K562 (cell line): ENCODE results near the gene ZC3H12A. TPM values are rescaled to one million over a fixed set of nuclear protein-coding genes. Genes with fewer than 3 reads are reported as not detected.

ENCODE experiments used
- ASH1L ChIP-seq: fragments of 450-650 bp; IDR thresholded peaks from 2 replicates; pipeline ENCODE4 v1.6.1; 2018; ENCODE audit warnings: borderline replicate concordance, mild to moderate bottlenecking, low read depth; ENCODE audit not compliant: partially characterized antibody
- CBX8 ChIP-seq: fragments of 200-600 bp; sonication (generic); IDR thresholded peaks from 2 replicates; pipeline ENCODE4 v1.6.1; 2012; ENCODE audit warnings: borderline replicate concordance, mixed run types, low read depth, mild to moderate bottlenecking, moderate library complexity, mixed read lengths, low read length, control low read depth, inconsistent platforms; ENCODE audit not compliant: poor library complexity, severe bottlenecking; ENCODE audit errors: extremely low read depth
- CREB5 ChIP-seq: fragments of 250-450 bp; sonication (Bioruptor Pico); IDR thresholded peaks from 2 replicates; pipeline ENCODE4 v1.5.0; 2020; ENCODE audit warnings: mild to moderate bottlenecking
- HNRNPK ChIP-seq: fragments of 200-400 bp; formaldehyde crosslinking; IDR thresholded peaks from one replicate; pipeline ENCODE4 v1.6.1; 2018; ENCODE audit warnings: mild to moderate bottlenecking, low read depth, low read length; ENCODE audit not compliant: poor library complexity, severe bottlenecking
- IRF2 ChIP-seq: sonication (generic); formaldehyde crosslinking; IDR thresholded peaks from 2 replicates; pipeline ENCODE4 v1.8.1; 2022; ENCODE audit warnings: mild to moderate bottlenecking, missing genetic modification reagents
- KLF10 ChIP-seq: fragments of 250-450 bp; sonication (Bioruptor Pico); IDR thresholded peaks from 2 replicates; pipeline ENCODE4 v1.6.1; 2021; ENCODE audit warnings: matching md5 sums
- SNIP1 ChIP-seq: fragments of 450-650 bp; IDR thresholded peaks from 2 replicates; pipeline ENCODE4 v1.7.1; 2017; ENCODE audit warnings: low read depth, mild to moderate bottlenecking
- SRSF3 ChIP-seq: fragments of 200-400 bp; formaldehyde crosslinking; IDR thresholded peaks from 2 replicates; pipeline ENCODE4 v1.6.1; 2016; ENCODE audit warnings: mild to moderate bottlenecking, low read length, moderate library complexity; ENCODE audit not compliant: insufficient read depth
- SUPT5H ChIP-seq: fragments of 450-650 bp; IDR thresholded peaks from 2 replicates; pipeline ENCODE4 v1.6.1; 2016
- ZNF318 ChIP-seq, 2 experiments: fragments of 450-650 bp; IDR thresholded peaks; 2 replicates each; pipeline ENCODE4 v1.6.1; 2016; ENCODE audit warnings: mild to moderate bottlenecking in 2 of 2, borderline replicate concordance in 1 of 2, low read depth in 1 of 2, moderate library complexity in 1 of 2
- ZNF408 ChIP-seq: fragments of 250-450 bp; sonication (Bioruptor Pico); IDR thresholded peaks from 2 replicates; pipeline ENCODE4 v1.4.0; 2020; ENCODE audit warnings: low read depth, mild to moderate bottlenecking, moderate library complexity
- ZNF512 ChIP-seq: IDR thresholded peaks from 2 replicates; pipeline ENCODE4 v1.6.1; 2016; ENCODE audit warnings: missing genetic modification characterization, missing compliant biosample characterization
- polyA plus RNA-seq, 8 experiments: library from polyadenylated mRNA; depleted of rRNA in 4 of 8; stranded (reverse) in 5 of 8; unstranded in 3 of 8; fragments of >200 nt; fragmentation: Nextera tagmentation in 2 of 8; fragmentation: Illumina TruSeq in 1 of 8; extraction: Ambion mirVana in 2 of 8; extraction: Trizol in 1 of 8; gene quantifications; 2 replicates each; pipeline versions ENCODE4 v1.2.1 to v1.2.3, GENCODE V29; 2011 to 2014; ENCODE audit warnings: inconsistent platforms in 1 of 8, missing spikeins in 1 of 8
- total RNA-seq, 7 experiments: library from RNA; depleted of rRNA in 6 of 7; stranded (reverse); fragments of >200 nt in 6 of 7; fragmentation: Illumina TruSeq in 2 of 7; extraction: Trizol in 2 of 7; gene quantifications; 2 replicates each; pipeline versions ENCODE4 v1.2.1 to v1.2.3, GENCODE V29; 2011 to 2021; ENCODE audit warnings: low replicate concordance in 1 of 7

ZC3H12A gene
- total and polyA plus RNA-seq, 9 of the 15 experiments (the other 6 are each of a cell fraction or from before 2014, with no cell fraction given), result 0.14 to 9.4 (median 6.7) TPM

- TF ChIP-seq ZNF318 (IDR thresholded peaks at IDR 0.05; ENCODE audit: borderline replicate concordance in 1 of 2, low read depth in 1 of 2) (no peak), ZNF512 (tag) (no peak), IRF2 (CRISPR knock-in tag) (no peak), KLF10 (no peak), SNIP1 (peak; percentile 94; the same call in 1 of the 2 replicates), HNRNPK (peak; percentile 68), SUPT5H (peak; percentile 91), SRSF3 (no peak), ASH1L (no peak), CBX8 (no peak), CREB5 (CRISPR knock-in tag) (no peak), ZNF408 (no peak)
These were observed 40.2 kb downstream of the ZC3H12A start, which contains the start of gene MEAF6 (continued) for GRCh38 chr1:37514350-37515184.
